ENCODE results near the gene ANKRD11. TPM values are rescaled to one million over a fixed set of nuclear protein-coding genes. Genes with fewer than 3 reads are reported as not detected.
"Not testable (repeated sequence)": the region's sequence is repeated elsewhere in the genome, so short reads cannot be mapped to it uniquely, and the experiment has no call there.

Gene ANKRD11
- total and polyA plus RNA-seq, 7 donors, result 30.6 to 161 (median 42.8) TPM

DNA sequence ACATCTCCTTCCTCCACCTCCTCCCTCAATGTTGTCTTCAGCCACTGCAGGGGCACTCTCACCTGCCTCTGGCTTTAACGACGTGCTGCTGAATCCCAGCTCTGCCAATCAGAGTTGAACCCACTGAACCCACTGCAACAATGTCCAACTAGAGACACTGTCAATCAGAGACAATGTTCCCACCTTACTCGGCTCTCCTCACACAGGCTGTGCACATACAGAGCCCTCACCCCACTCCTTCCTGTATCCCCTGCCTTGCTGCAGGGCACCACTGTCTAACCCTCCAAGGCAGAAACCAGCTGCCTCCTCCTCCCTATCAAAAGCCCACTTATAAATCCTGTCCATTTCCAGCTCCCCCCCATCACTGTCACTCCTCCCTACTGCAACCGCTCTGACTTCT is 58.7 kb downstream of the ANKRD11 start:
- peak overlapping the region in 1 of 4 donors; percentile 52 for H3K27ac ChIP-seq
- H3K27me3 ChIP-seq, result no peaks in the 10 kb centered on the region
- WGBS, 2 donors, result 23 to 45% methylated on average over 4 of the region's 4 CpGs
- H3K4me1 ChIP-seq, result peaks cover 0 to 53% (median 48%) of the 10 kb centered on the region in 4 donors
- DNase-seq, result no peak
- no peaks in the 10 kb centered on the region for H3K36me3 ChIP-seq
- TF ChIP-seq, protein P1, sequence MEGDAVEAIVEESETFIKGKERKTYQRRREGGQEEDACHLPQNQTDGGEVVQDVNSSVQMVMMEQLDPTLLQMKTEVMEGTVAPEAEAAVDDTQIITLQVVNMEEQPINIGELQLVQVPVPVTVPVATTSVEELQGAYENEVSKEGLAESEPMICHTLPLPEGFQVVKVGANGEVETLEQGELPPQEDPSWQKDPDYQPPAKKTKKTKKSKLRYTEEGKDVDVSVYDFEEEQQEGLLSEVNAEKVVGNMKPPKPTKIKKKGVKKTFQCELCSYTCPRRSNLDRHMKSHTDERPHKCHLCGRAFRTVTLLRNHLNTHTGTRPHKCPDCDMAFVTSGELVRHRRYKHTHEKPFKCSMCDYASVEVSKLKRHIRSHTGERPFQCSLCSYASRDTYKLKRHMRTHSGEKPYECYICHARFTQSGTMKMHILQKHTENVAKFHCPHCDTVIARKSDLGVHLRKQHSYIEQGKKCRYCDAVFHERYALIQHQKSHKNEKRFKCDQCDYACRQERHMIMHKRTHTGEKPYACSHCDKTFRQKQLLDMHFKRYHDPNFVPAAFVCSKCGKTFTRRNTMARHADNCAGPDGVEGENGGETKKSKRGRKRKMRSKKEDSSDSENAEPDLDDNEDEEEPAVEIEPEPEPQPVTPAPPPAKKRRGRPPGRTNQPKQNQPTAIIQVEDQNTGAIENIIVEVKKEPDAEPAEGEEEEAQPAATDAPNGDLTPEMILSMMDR (IDR thresholded peaks at IDR 0.05), result no peak
- intact Hi-C loops (cut with DNase I), result no loop called here
- no peaks in the 10 kb centered on the region for H3K9me3 ChIP-seq
- H3K4me3 ChIP-seq, result no peak overlapping the region

DNA sequence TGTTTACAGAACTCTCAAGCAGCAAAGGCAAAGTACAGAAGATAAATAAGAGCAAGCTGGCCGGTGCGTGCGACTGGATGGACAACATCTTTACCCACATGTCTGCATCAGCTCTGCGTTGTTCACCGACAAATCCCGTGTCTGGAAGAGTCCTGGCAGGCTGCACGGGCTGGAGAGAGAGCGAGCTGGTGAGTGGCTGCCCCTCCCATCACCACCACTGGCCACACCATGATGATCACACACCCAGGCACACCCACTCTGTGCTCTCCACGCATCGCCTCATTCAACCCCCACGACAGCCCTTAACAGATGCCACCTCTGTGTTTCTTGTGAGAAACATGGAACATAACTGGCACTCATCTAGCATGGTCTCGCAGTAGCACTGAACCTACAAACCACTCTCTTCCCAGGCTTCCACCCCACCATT is 59.2 kb downstream of the ANKRD11 start:
- intact Hi-C loops (cut with DNase I), result no loop called here
- H3K4me3 ChIP-seq, result no peak overlapping the region
- DNase-seq, result peak; percentile 81
- peaks cover 0 to 50% (median 48%) of the 10 kb centered on the region in 4 donors for H3K4me1 ChIP-seq
- H3K36me3 ChIP-seq, result no peaks in the 10 kb centered on the region
- WGBS, 2 donors, result 12 to 40% methylated on average over 12 of the region's 12 CpGs
- H3K27me3 ChIP-seq, result no peaks in the 10 kb centered on the region
- TF ChIP-seq POLR2A (IDR thresholded peaks at IDR 0.05), result no peak
- no peak for TF ChIP-seq EP300 (IDR thresholded peaks at IDR 0.05)
- peak in 1 of 4 donors; percentile 15 for TF ChIP-seq POLR2AphosphoS5 (IDR thresholded peaks at IDR 0.05)
- TF ChIP-seq, protein P1 (IDR thresholded peaks at IDR 0.05), result no peak
- peak overlapping the region in 2 of 4 donors; percentile 28 to 52 for H3K27ac ChIP-seq
- H3K9me3 ChIP-seq, result no peaks in the 10 kb centered on the region

DNA sequence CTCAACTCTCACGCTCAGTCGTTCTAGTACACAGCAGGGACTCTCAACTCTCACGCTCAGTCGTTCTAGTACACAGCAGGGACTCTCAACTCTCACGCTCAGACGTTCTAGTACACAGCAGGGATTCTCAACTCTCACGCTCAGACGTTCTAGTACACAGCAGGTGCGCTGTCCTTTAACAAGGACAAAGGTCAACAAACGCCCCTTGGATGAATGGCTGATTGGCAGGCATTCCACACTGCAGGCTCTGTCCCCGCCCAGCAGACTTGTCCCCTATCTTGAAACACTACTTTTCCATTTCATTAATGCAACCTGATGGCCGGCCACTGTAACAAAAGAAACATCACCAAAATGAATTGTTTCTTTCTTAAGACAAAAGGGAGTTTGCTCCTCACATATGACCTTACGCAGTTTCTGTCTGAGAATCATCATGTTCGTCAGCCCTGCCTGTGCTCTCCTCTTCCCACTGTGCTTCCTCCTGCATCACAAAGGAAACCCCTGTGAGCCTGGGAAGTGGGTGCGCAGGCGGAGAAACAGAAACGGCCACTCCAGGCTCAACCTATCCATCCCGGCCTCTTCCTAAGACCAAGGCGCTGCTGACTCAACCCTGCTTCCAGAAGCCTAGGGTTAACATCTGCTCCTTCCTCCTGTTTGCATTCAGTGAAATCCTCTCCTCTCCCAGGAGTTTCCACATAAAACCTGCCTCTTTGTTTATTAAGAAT is 59.8 kb downstream of the ANKRD11 start:
- Histone ChIP-seq H3K4me3 (no peak overlapping the region), H3K9me3 (no peaks in the 10 kb centered on the region), H3K27me3 (no peaks in the 10 kb centered on the region), H3K36me3 (no peaks in the 10 kb centered on the region), H3K27ac (peak overlapping the region in 2 of 4 donors; percentile 28 to 52), H3K4me1 (peaks cover 0 to 56% (median 50%) of the 10 kb centered on the region in 4 donors)
- intact Hi-C loops (cut with DNase I), result no loop called here
- 26 to 65% methylated on average over 19 of the region's 19 CpGs for WGBS, 2 donors
- TF ChIP-seq, protein P1 (IDR thresholded peaks at IDR 0.05), result no peak
- no peak for TF ChIP-seq POLR2AphosphoS5 (IDR thresholded peaks at IDR 0.05)
- TF ChIP-seq POLR2A (IDR thresholded peaks at IDR 0.05), result no peak
- TF ChIP-seq EP300 (IDR thresholded peaks at IDR 0.05), result no peak
- DNase-seq, result no peak

DNA sequence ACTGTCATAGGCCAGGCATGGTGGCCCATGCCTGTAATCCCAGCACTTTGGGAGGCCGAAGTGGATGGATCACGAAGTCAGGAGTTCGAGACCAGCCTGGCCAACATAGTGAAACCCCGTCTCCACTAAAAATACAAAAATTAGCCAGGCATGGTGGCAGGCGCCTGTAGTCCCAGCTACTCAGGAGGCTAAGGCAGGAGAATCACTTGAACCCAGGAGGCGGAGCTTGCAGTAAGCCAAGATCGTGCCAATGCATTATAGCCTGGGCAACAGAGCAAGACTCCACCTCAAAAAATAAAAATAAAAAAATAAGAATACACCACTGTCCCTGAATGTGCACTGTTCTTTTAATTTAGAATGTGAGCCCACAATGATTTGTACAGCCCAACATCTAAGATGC is 61.8 kb downstream of the ANKRD11 start:
- H3K27ac ChIP-seq; H3K4me3 ChIP-seq; H3K27me3 ChIP-seq; intact Hi-C loops (cut with DNase I); H3K9me3 ChIP-seq; H3K36me3 ChIP-seq; DNase-seq: not testable (repeated sequence)
- WGBS, 2 donors, result 94 to 96% methylated on average over 7 of the region's 7 CpGs
- H3K4me1 ChIP-seq, result peaks cover 0 to 56% (median 42%) of the 10 kb centered on the region in 4 donors

DNA sequence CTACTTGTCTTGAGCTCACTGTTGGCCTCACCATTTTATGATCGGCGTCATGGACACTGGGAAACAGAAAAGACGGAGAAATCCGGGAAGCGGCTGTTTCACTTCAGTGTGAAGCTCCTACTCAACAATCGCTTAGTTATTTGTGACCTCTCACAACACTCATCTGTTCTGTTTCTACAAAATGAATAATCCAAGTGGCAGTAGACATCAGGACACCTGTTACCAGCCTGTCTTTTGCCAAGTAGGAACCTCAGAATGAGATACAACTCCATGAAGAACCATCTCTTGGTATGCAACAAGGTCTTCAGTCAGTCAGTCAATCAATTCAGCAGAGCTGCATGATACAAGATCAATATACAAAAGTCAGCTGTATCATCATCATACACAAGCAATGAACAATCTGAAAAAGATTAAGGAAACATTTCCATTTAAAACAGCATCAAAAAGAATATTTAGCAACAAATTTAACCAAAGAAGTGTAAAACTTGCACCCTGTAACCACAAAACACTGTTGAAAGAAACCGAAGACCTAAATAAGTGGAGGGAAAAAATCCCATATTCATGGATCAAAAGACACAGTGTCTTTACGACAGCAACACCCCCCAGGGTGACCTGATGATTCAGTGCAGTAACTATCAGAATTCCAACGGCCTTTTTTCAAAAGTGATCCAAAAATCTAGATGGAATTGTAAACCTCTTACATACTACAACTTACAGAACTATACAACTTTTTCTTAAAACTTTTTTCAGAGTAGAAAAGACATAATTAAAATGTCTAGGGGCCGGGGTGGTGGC is 63.4 kb downstream of the ANKRD11 start:
- Histone ChIP-seq H3K9me3 (no peaks in the 10 kb centered on the region), H3K4me3 (no peak overlapping the region), H3K27ac (no peak overlapping the region), H3K36me3 (no peaks in the 10 kb centered on the region), H3K4me1 (peaks cover 0 to 64% (median 44%) of the 10 kb centered on the region in 4 donors), H3K27me3 (no peaks in the 10 kb centered on the region)
- DNase-seq, result no peak
- intact Hi-C loops (cut with DNase I), result no loop called here
- 86 to 88% methylated on average over 10 of the region's 10 CpGs for WGBS, 2 donors
- no peak for TF ChIP-seq POLR2AphosphoS5 (IDR thresholded peaks at IDR 0.05)
- TF ChIP-seq, protein P1 (IDR thresholded peaks at IDR 0.05), result no peak
- TF ChIP-seq POLR2A (IDR thresholded peaks at IDR 0.05), result no peak
- no peak for TF ChIP-seq EP300 (IDR thresholded peaks at IDR 0.05)
